ENCODE results near the gene TERF2IP.

The TERF2IP gene

DNA sequence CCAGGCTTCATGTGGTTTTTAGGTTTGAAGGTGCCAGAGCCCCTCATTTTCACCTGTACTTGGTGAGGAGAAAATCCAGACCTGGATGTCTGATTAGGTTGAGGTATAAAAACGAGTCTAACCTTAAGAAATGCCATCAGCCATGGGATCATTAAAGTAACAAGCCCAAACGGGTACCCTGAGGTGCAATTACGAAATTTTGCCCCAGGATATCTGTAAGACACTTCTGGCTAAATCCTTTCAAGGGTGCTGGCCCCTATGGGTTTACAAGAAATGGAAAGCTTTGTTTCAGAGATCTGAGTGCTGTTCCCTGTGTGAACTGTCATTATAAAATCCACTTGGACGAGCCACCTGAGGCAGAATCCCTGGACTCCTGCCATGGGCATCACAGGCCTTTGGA, 44.3 kb upstream of the TERF2IP start:
- Histone ChIP-seq H3K36me3 (ENCODE audit: control insufficient read depth in 2 of 2, insufficient read depth in 1 of 2, low read length in 2 of 2) (peaks cover 30 to 84% of the 10 kb centered on the region in 2 experiments), H3K4me1 (ENCODE audit: control insufficient read depth, insufficient read depth, low read length) (no peaks in the 10 kb centered on the region), H3K27ac (ENCODE audit: extremely low read depth, low read depth, low read length) (no peak overlapping the region), H3K4me3 (ENCODE audit: low read depth, low read length) (no peak overlapping the region), H3K9me3 (ENCODE audit: control insufficient read depth, insufficient read depth, low read depth, low read length) (no peaks in the 10 kb centered on the region)
- POLR2A ChIA-PET: no interaction called here
- CTCF ChIA-PET: interaction anchor here (1.1 kb wide), 1 partner anchor 17 kb away, joined by 3 read pairs; no protein-coding TSS in a partner anchor
- TF ChIP-seq ZXDB (tag by site-specific recombination; IDR thresholded peaks at IDR 0.05): no peak
- TF ChIP-seq, protein P1, sequence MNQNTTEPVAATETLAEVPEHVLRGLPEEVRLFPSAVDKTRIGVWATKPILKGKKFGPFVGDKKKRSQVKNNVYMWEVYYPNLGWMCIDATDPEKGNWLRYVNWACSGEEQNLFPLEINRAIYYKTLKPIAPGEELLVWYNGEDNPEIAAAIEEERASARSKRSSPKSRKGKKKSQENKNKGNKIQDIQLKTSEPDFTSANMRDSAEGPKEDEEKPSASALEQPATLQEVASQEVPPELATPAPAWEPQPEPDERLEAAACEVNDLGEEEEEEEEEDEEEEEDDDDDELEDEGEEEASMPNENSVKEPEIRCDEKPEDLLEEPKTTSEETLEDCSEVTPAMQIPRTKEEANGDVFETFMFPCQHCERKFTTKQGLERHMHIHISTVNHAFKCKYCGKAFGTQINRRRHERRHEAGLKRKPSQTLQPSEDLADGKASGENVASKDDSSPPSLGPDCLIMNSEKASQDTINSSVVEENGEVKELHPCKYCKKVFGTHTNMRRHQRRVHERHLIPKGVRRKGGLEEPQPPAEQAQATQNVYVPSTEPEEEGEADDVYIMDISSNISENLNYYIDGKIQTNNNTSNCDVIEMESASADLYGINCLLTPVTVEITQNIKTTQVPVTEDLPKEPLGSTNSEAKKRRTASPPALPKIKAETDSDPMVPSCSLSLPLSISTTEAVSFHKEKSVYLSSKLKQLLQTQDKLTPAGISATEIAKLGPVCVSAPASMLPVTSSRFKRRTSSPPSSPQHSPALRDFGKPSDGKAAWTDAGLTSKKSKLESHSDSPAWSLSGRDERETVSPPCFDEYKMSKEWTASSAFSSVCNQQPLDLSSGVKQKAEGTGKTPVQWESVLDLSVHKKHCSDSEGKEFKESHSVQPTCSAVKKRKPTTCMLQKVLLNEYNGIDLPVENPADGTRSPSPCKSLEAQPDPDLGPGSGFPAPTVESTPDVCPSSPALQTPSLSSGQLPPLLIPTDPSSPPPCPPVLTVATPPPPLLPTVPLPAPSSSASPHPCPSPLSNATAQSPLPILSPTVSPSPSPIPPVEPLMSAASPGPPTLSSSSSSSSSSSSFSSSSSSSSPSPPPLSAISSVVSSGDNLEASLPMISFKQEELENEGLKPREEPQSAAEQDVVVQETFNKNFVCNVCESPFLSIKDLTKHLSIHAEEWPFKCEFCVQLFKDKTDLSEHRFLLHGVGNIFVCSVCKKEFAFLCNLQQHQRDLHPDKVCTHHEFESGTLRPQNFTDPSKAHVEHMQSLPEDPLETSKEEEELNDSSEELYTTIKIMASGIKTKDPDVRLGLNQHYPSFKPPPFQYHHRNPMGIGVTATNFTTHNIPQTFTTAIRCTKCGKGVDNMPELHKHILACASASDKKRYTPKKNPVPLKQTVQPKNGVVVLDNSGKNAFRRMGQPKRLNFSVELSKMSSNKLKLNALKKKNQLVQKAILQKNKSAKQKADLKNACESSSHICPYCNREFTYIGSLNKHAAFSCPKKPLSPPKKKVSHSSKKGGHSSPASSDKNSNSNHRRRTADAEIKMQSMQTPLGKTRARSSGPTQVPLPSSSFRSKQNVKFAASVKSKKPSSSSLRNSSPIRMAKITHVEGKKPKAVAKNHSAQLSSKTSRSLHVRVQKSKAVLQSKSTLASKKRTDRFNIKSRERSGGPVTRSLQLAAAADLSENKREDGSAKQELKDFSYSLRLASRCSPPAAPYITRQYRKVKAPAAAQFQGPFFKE (tag by site-specific recombination; IDR thresholded peaks at IDR 0.05; ENCODE audit: borderline replicate concordance): no peak
- no peak for TF ChIP-seq ZNF433 (tag by site-specific recombination; IDR thresholded peaks at IDR 0.05; ENCODE audit: low read depth)
- TF ChIP-seq GLI4 (tag by site-specific recombination; IDR thresholded peaks at IDR 0.05): no peak
- no peak for TF ChIP-seq KLF8 (tag by site-specific recombination; IDR thresholded peaks at IDR 0.05)
- no peak for TF ChIP-seq ZSCAN23 (tag by site-specific recombination; IDR thresholded peaks at IDR 0.05)
- no peak for TF ChIP-seq ZNF2 (tag by site-specific recombination; IDR thresholded peaks at IDR 0.05)
- TF ChIP-seq SP2 (tag by site-specific recombination; IDR thresholded peaks at IDR 0.05): no peak
- no peak for TF ChIP-seq ZNF133 (tag by site-specific recombination; IDR thresholded peaks at IDR 0.05)
- TF ChIP-seq, protein P2, sequence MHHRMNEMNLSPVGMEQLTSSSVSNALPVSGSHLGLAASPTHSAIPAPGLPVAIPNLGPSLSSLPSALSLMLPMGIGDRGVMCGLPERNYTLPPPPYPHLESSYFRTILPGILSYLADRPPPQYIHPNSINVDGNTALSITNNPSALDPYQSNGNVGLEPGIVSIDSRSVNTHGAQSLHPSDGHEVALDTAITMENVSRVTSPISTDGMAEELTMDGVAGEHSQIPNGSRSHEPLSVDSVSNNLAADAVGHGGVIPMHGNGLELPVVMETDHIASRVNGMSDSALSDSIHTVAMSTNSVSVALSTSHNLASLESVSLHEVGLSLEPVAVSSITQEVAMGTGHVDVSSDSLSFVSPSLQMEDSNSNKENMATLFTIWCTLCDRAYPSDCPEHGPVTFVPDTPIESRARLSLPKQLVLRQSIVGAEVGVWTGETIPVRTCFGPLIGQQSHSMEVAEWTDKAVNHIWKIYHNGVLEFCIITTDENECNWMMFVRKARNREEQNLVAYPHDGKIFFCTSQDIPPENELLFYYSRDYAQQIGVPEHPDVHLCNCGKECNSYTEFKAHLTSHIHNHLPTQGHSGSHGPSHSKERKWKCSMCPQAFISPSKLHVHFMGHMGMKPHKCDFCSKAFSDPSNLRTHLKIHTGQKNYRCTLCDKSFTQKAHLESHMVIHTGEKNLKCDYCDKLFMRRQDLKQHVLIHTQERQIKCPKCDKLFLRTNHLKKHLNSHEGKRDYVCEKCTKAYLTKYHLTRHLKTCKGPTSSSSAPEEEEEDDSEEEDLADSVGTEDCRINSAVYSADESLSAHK (tag by site-specific recombination; IDR thresholded peaks at IDR 0.05): no peak
- no peak for TF ChIP-seq ZNF335 (tag by site-specific recombination; conservative IDR thresholded peaks at IDR 0.05)
- TF ChIP-seq ZFP69B (tag by site-specific recombination; IDR thresholded peaks at IDR 0.05): no peak
- TF ChIP-seq TRIM28 (IDR thresholded peaks at IDR 0.05; ENCODE audit: borderline replicate concordance, low read length): no peak
- TF ChIP-seq, protein P3, sequence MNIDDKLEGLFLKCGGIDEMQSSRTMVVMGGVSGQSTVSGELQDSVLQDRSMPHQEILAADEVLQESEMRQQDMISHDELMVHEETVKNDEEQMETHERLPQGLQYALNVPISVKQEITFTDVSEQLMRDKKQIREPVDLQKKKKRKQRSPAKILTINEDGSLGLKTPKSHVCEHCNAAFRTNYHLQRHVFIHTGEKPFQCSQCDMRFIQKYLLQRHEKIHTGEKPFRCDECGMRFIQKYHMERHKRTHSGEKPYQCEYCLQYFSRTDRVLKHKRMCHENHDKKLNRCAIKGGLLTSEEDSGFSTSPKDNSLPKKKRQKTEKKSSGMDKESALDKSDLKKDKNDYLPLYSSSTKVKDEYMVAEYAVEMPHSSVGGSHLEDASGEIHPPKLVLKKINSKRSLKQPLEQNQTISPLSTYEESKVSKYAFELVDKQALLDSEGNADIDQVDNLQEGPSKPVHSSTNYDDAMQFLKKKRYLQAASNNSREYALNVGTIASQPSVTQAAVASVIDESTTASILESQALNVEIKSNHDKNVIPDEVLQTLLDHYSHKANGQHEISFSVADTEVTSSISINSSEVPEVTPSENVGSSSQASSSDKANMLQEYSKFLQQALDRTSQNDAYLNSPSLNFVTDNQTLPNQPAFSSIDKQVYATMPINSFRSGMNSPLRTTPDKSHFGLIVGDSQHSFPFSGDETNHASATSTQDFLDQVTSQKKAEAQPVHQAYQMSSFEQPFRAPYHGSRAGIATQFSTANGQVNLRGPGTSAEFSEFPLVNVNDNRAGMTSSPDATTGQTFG (tag by site-specific recombination; IDR thresholded peaks at IDR 0.05; ENCODE audit: borderline replicate concordance): no peak
- TF ChIP-seq, protein P4, sequence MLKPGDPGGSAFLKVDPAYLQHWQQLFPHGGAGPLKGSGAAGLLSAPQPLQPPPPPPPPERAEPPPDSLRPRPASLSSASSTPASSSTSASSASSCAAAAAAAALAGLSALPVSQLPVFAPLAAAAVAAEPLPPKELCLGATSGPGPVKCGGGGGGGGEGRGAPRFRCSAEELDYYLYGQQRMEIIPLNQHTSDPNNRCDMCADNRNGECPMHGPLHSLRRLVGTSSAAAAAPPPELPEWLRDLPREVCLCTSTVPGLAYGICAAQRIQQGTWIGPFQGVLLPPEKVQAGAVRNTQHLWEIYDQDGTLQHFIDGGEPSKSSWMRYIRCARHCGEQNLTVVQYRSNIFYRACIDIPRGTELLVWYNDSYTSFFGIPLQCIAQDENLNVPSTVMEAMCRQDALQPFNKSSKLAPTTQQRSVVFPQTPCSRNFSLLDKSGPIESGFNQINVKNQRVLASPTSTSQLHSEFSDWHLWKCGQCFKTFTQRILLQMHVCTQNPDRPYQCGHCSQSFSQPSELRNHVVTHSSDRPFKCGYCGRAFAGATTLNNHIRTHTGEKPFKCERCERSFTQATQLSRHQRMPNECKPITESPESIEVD (tag by site-specific recombination; IDR thresholded peaks at IDR 0.05): no peak
- TF ChIP-seq ZNF610 (tag by site-specific recombination; IDR thresholded peaks at IDR 0.05; ENCODE audit: borderline replicate concordance): no peak
- no peak for TF ChIP-seq ZNF16 (tag by site-specific recombination; IDR thresholded peaks at IDR 0.05; ENCODE audit: low read depth)

Measured in HEK293 (cell line).